ENCODE data around the gene MUC5B.
"Not testable (repeated sequence)": the region's sequence is repeated elsewhere in the genome, so short reads cannot be mapped to it uniquely, and the experiment has no call there.

Gene MUC5B

DNA sequence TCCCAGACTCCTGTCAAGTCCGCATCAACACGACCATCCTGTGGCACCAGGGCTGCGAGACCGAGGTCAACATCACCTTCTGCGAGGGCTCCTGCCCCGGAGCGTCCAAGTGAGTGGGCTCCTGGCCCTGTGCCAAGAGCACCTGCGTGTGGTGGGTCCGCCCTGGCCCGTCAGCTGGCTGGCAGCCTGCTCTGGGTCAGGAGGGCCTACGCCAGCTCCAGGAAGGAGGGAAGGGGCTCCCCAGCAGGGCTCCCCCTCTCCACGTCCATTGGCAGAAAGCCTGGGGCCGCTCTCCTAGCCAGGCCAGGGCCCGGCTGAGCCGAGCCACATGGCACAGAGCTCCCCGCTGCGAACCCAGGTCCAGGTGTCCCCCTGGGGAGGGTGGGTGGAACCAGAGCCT lies 37.8 kb downstream of the MUC5B start:
- no peak for DNase-seq (ENCODE audit: extremely low read depth in 1 of 2, low read depth in 1 of 2)

DNA sequence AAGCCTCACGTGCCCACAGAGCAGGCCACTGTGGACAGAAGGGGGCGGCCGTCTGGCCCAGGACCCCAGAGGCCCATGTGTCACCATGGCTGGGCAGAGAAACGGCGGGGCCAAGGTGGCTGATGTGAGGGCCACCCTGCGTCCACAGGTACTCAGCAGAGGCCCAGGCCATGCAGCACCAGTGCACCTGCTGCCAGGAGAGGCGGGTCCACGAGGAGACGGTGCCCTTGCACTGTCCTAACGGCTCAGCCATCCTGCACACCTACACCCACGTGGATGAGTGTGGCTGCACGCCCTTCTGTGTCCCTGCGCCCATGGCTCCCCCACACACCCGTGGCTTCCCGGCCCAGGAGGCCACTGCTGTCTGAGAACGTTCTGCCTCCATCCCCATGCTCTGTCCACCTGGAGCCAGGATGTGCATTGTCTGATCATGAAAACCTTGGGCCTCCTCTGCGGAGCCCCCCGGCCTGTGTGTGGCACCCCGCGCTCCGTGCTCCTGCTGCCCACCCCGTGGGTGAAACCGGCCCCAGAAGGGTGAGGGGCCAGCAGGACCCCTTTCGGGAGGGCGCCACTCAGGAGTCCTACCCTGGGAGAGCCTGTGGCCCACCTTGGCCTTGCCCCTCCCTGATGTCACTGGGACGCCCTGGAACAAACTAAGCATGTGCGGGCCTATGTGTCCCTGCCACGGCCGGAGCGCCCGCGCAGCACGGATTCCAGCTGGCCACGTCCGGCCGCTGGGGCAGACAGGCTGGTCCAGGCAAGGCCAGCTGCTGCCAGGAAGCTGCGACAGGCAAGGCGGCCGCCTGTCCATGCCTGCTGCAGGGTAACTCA lies 38.6 kb downstream of the MUC5B start:
- no peak for DNase-seq (ENCODE audit: extremely low read depth in 1 of 2, low read depth in 1 of 2)

DNA sequence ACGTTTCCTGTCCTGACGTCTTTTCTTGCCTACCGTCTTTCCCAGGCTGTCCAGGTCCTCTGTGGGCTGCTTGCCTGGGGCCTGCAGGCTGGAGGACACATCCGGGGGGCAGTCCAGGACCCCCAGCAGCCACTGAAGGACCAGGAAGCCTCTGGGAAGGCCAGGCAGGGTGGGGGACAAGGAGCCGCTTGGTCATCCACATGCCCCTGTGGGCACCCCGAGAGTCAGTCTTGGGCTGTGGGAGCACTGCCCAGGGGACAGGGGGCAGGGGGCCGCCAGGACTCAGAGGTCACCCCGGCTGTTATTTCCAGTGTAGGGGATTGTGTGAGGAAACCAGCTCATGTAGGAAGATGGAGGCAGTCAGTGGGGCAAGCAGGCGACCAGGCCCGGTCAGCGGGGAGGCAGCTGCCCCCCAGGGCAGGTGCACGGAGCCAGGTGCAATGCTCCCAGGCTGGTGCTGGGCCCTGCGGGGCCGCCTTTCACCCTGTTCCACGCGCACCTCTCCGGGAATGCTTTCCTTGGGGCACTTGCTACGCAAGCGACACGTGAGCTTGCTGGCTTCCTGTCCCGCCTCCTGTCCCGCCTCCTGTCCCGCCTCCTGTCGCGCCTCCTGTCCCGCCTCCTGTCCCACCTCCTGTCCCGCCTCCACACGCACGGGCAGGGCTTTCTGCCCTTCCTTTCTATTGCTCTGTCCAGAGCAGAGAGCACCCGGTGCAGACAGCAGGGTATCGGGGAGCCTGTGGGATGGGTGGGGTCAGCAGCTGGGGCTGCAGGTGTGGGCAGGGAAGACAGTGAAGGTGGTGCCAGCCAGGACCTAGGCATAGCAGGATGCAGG lies 39.5 kb downstream of the MUC5B start:
- DNase-seq (ENCODE audit: extremely low read depth in 1 of 2, low read depth in 1 of 2): peak; percentile 64 to 84

GRCh38 chr11:1263010-1263409 lies 40.1 kb downstream of the MUC5B start:
- no peak for DNase-seq (ENCODE audit: extremely low read depth in 1 of 2, low read depth in 1 of 2)

DNA sequence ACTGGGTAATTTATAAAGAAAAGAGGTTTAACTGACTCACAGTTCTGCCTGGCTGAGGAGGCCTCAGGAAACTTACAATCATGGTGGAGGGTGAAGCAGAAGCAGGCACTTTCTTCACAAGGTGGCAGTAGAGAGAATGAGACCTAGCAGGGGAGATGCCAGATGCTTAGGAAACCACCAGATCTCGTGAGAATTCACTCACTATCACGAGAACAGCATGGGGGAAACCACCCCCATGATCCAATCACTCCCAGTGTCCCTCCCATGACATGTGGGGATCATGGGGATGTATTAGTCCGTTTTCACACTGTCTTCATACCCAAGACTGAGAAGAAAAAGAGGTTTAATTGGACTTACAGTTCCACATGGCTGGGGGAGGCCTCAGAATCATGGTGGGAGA lies 41.6 kb downstream of the MUC5B start:
- peak in 1 of 2 donors; percentile 21 for DNase-seq (ENCODE audit: extremely low read depth in 1 of 2, low read depth in 1 of 2)

DNA sequence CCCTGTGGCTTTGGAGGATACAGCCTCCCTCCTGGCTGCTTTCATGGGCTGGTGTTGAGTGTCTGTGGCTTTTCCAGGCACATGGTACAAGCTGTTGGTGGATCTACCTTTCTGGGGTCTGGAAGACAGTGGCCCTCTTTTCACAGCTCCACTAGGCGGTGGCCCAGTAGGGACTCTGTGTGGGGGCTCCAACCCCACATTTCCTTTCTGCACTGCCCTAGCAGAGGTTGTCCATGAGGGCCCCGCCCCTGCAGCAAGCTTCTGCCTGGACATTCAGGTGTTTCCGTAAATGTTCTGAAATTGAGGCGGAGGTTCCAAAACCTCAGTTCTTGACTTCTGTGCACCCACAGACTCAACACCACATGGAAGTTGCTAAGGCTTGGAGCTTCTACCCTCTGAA lies 42.6 kb downstream of the MUC5B start:
- DNase-seq (ENCODE audit: extremely low read depth in 1 of 2, low read depth in 1 of 2): not testable (repeated sequence)

DNA sequence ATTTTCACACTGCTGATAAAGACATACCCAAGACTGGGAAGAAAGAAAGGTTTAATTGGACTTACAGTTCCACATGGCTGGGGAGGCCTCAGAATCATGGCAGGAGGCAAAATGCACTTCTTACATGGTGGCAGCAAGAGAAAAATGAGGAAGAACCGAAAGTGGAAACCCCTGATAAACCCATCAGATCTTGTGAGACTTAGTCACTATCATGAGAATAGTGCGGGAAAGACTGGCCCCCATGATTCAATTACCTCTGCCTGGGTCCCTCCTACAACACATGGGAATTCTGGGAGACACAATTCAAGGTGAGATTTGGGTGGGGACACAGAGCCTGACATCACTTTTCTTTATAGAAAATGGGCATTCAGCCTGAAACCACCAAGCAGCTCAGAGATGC lies 44.1 kb downstream of the MUC5B start:
- DNase-seq (ENCODE audit: extremely low read depth in 1 of 2, low read depth in 1 of 2): not testable (repeated sequence)

DNA sequence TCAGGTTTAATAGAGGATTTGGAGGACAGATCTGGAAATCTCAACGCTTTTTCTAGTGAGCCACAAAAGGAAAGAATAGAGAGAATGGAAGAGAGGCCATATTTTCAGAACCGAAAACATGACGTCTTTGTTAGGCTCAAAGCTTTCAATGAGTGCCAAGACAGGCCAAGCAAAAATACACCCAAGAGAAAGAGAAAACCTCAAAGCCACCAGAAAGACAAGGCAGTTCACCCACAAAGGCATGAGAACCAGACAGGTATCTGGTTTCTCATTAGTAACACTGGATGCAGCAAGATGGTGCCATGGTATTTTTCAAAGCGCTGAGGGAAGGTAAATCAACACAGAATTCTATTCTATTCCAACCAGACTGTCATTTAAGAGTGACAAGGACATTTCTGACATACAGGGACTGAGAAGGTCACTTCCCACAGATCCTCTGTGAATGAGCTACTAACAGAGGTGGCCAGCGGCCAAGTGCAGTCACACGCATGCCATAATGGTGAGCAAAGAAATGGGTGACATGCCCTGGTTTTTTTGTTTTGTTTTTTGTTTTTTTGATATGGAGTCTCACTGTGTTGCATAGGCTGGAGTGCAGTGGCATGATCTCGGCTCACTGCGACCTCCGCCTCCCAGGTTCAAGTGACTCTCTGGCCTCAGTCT lies 44.7 kb downstream of the MUC5B start:
- no peak for DNase-seq (ENCODE audit: extremely low read depth in 1 of 2, low read depth in 1 of 2)

DNA sequence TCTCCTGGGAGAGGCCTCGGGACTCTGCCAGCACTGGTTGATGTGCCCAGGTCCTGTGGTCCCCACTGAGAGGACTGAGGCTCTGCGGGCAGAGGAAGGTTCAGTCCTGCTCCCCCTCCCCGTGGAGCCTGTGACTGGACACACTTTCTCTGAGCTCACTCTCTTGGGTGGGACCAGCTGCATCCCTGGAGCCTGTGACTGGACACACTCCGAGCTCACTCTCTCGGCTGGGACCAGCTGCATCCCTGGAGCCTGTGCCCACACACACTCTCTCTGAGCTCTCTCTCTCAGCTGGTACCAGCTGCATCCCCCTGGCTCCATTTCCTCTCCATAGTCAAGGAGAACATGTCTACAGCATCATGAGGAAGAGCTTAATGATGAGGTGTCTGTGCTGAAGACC lies 47.1 kb downstream of the MUC5B start:
- no peak for DNase-seq (ENCODE audit: extremely low read depth in 1 of 2, low read depth in 1 of 2)

GRCh38 chr11:1270476-1270875 lies 47.6 kb downstream of the MUC5B start:
- DNase-seq (ENCODE audit: extremely low read depth in 1 of 2, low read depth in 1 of 2): no peak

DNA sequence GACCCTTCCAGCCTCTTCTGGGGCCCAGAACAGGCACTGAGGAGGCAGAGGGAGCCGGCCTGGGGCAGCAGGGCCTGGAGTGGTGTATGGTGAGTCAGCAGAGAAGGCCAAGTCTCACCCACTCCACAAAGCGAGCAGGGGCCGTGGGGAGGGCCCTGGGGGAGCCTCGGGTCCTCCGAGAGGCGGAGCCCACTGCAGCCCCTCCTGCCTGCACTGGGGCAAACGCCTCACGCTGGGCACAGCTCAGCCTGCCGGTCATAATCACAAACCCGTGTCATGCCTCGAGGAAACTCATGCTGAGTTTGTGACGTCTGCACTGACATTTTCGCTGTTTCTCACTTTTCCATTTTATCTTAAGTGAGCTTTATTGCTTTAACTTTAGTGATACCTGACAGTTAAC lies 48.1 kb downstream of the MUC5B start:
- no peak for DNase-seq (ENCODE audit: extremely low read depth in 1 of 2, low read depth in 1 of 2)

DNA sequence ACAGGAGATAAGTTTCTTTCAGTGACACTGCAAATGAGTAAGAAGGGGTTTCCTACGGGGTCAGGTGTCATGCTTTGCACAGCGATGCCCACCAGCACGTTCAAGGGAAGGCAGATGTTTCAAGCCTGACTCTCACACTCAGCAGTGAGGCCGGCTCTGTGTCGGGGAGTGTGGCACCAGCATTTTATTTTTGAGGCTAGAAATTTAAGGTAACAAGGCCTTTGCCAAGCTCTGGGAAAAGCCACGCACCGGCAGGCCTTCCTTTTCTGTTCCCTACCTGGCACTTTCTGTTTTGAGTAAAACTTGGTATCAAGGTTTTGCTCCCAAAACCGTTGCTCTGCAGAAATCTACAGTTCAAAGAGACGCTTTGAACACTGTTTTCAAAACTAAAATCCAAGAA lies 48.5 kb downstream of the MUC5B start:
- no peak for DNase-seq (ENCODE audit: extremely low read depth in 1 of 2, low read depth in 1 of 2)

GRCh38 chr11:1271927-1272326 lies 49.1 kb downstream of the MUC5B start:
- DNase-seq (ENCODE audit: extremely low read depth in 1 of 2, low read depth in 1 of 2): no peak

DNA sequence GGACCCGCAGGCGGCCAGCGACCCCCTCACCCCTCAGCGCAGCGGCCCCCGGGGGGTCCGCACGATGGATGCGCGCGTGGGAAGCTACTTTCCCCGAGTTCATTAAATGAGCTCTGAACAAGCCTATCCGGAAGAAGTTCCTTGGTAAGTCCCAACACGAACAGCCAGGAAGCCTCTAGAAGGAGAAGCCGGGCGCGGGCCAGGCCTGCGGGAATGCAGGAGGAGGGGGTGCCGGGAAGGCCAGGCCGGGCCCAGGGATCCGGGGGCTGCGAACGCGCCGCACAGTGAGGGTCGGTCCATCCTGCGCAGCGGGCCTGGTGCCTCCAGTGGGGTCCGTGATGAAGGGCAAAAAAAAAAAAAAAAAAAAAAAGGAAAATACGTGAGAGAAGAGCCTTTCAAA lies 49.7 kb downstream of the MUC5B start:
- no peak for DNase-seq (ENCODE audit: extremely low read depth in 1 of 2, low read depth in 1 of 2)

- DNase-seq (ENCODE audit: extremely low read depth in 1 of 2, low read depth in 1 of 2): no peak
Observed at GRCh38 chr11:1274501-1274900, 51.6 kb downstream of the MUC5B start.

- DNase-seq (ENCODE audit: extremely low read depth in 1 of 2, low read depth in 1 of 2): no peak
Observed at GRCh38 chr11:1275021-1275420, 52.2 kb downstream of the MUC5B start.

GRCh38 chr11:1276041-1276790 lies 53.4 kb downstream of the MUC5B start:
- DNase-seq (ENCODE audit: extremely low read depth in 1 of 2, low read depth in 1 of 2): no peak

- DNase-seq (ENCODE audit: extremely low read depth in 1 of 2, low read depth in 1 of 2): no peak
Observed at GRCh38 chr11:1276866-1277615, 54.2 kb downstream of the MUC5B start.

DNA sequence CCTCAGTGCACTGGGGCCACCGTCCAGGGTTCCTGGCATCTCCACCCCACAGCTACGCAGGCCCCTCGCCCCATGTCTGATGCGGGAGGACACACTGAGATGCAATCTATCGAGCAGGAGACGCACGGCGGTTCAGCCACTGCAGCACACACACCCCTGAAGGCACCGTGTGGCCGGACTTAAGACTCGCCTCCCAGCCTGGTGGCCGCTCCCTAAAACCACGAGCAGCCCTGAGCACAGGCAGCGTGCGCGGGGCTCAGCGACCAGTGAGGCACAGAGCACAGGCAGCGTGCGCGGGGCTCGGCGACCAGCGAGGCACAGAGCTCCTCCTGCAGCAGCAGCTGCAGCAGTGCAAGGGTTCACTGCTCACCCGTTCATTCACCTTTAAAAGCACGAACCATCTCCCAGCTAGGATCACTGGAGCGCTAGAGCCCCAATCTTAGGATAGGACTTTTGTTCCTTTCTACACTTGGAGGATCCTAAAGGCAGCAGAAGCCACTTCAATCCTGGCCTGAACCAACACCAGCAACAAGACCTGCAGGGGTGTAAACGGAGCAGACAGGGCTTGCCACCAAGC lies 55.2 kb downstream of the MUC5B start:
- DNase-seq (ENCODE audit: extremely low read depth in 1 of 2, low read depth in 1 of 2): no peak
